ENCODE results near the gene MET. TPM values are rescaled to one million over a fixed set of nuclear protein-coding genes. Genes with fewer than 3 reads are reported as not detected.

The MET gene
- total and polyA plus RNA-seq, 2 of the 8 experiments (the other 6 are each of a cell fraction or from before 2014, with no cell fraction given) = 3.5 to 12.9 TPM

GRCh38 chr7:116836048-116836447, 164.1 kb downstream of the MET start:
- Histone ChIP-seq H3K9ac (replicated peaks in 1 of 4; ENCODE audit: extremely low read depth in 1 of 4, low read depth in 3 of 4, low read length in 3 of 4) (no peak overlapping the region), H3K14ac (ENCODE audit: insufficient read length) (no peak overlapping the region), H3K4ac (replicated peaks; ENCODE audit: insufficient read length, low read depth, low read length) (no peak overlapping the region), H3K36me3 (ENCODE audit: control insufficient read depth in 2 of 4, insufficient read depth in 4 of 4, low read length in 3 of 4) (no peaks in the 10 kb centered on the region), H3K23ac (ENCODE audit: insufficient read length) (no peak overlapping the region), H3K79me2 (ENCODE audit: control insufficient read depth in 1 of 2, insufficient read depth in 2 of 2, low read length in 2 of 2) (no peaks in the 10 kb centered on the region), H2BK120ac (replicated peaks; ENCODE audit: low read depth, low read length) (no peak overlapping the region), H2BK5ac (ENCODE audit: low read depth, low read length) (no peak overlapping the region), H3K56ac (replicated peaks; ENCODE audit: insufficient read length, low read depth, low read length) (no peak overlapping the region), H2BK15ac (ENCODE audit: low read length) (no peak overlapping the region), H2BK12ac (ENCODE audit: low read depth, low read length) (no peak overlapping the region), H3K9me3 (ENCODE audit: insufficient read depth in 2 of 2, low read depth in 1 of 2, low read length in 1 of 2) (no peaks in the 10 kb centered on the region), H3K4me3 (ENCODE audit: extremely low read depth in 1 of 4, insufficient read depth in 2 of 4, low read depth in 3 of 4, low read length in 4 of 4) (no peak overlapping the region), H2BK20ac (ENCODE audit: low read length) (no peak overlapping the region), H3K27me3 (replicated peaks in 1 of 4; ENCODE audit: control insufficient read depth in 3 of 4, extremely low read depth in 1 of 4, insufficient read depth in 3 of 4, low read length in 3 of 4) (no peaks in the 10 kb centered on the region), H4K8ac (ENCODE audit: extremely low read depth, insufficient read depth, low read length) (no peak overlapping the region), H4K91ac (replicated peaks; ENCODE audit: insufficient read length, low read length) (no peak overlapping the region), H3K18ac (ENCODE audit: extremely low read depth, low read length) (no peak overlapping the region), H2AK5ac (ENCODE audit: low read depth, low read length) (no peak overlapping the region), H4K20me1 (replicated peaks in 1 of 2; ENCODE audit: control insufficient read depth in 1 of 2, insufficient read depth in 2 of 2, low read length in 2 of 2) (no peaks in the 10 kb centered on the region), H4K5ac (ENCODE audit: insufficient read length, low read depth, low read length) (no peak overlapping the region), H2AFZ (ENCODE audit: low read length) (no peak overlapping the region), H3K27ac (ENCODE audit: low read depth, low read length) (no peak overlapping the region), H3K23me2 (ENCODE audit: low read depth, low read length) (no peaks in the 10 kb centered on the region), H3K79me1 (ENCODE audit: low read depth, low read length) (no peaks in the 10 kb centered on the region), H3K4me2 (ENCODE audit: insufficient read depth in 1 of 2, low read depth in 2 of 2, low read length in 2 of 2) (no peak overlapping the region), H3K4me1 (replicated peaks in 1 of 4; ENCODE audit: control insufficient read depth in 3 of 4, insufficient read depth in 4 of 4, low read length in 3 of 4) (no peaks in the 10 kb centered on the region)
- 93% methylated on average over 2 of the region's 2 CpGs; no CpG with 5 or more reads in 1 of the 2 experiments for WGBS, 2 experiments (ENCODE audit: extremely low coverage in 1 of 2, insufficient coverage in 1 of 2, insufficient read length in 1 of 2, insufficient replicate concordance in 2 of 2, low coverage in 1 of 2, low lambda C conversion rate in 2 of 2, missing lambda C conversion rate in 1 of 2)
- no peak for DNase-seq (ENCODE audit: low read depth in 1 of 2, low spot score in 2 of 2)
- TF ChIP-seq CREB1 (IDR thresholded peaks at IDR 0.05) (no peak), CTBP2 (IDR thresholded peaks at IDR 0.05; ENCODE audit: borderline replicate concordance, insufficient read depth, insufficient read length, low read length) (no peak), PHF8 (conservative IDR thresholded peaks at IDR 0.05; ENCODE audit: low read depth, low read length) (no peak), ASH2L (IDR thresholded peaks at IDR 0.05; ENCODE audit: low read length) (no peak), MAFK (IDR thresholded peaks at IDR 0.05; ENCODE audit: low read depth, low read length) (no peak), SP1 (IDR thresholded peaks at IDR 0.05; ENCODE audit: low read depth, low read length) (no peak), TAF1 (IDR thresholded peaks at IDR 0.05; ENCODE audit: low read depth, low read length) (no peak), CEBPB (IDR thresholded peaks at IDR 0.05; ENCODE audit: low read depth, low read length) (no peak), FOSL1 (IDR thresholded peaks at IDR 0.05; ENCODE audit: insufficient read depth, low read depth, low read length) (no peak)
- CTCF ChIA-PET (ENCODE audit: partially characterized antibody) = interaction anchor here (0.8 to 1.2 kb wide), 3 partner anchors 13 to 224 kb away, joined by 3 read pairs; no protein-coding TSS in a partner anchor
- FAIRE-seq = no peak
- POLR2A ChIA-PET (ENCODE audit: partially characterized antibody) = no interaction called here
